ES-I3 (cell line): ENCODE measurements around the gene NUFIP2.

Source experiments
- H3K36me3 ChIP-seq: 2 replicates; pipeline ENCODE4 v1.6.1; 2013; ENCODE audit warnings: mild to moderate bottlenecking, low read length, control low read depth, moderate library complexity; ENCODE audit not compliant: insufficient read depth
- H3K4me1 ChIP-seq: 2 replicates; pipeline ENCODE4 v1.6.1; 2013; ENCODE audit warnings: mild to moderate bottlenecking, control low read depth, low read length; ENCODE audit not compliant: insufficient read depth
- H3K9ac ChIP-seq: 2 replicates; pipeline ENCODE4 v1.6.1; 2013; ENCODE audit warnings: low read depth, mild to moderate bottlenecking, low read length, moderate library complexity
- H3K9me3 ChIP-seq: 2 replicates; pipeline ENCODE4 v1.6.1; 2013; ENCODE audit warnings: mild to moderate bottlenecking, low read length, moderate library complexity; ENCODE audit not compliant: control insufficient read depth, insufficient read depth

The NUFIP2 gene

GRCh38 chr17:29255926-29256522, 37.9 kb downstream of the NUFIP2 start:
- no peaks in the 10 kb centered on the region for H3K9me3 ChIP-seq
- no peak overlapping the region for H3K9ac ChIP-seq
- no peaks in the 10 kb centered on the region for H3K4me1 ChIP-seq
- no peaks in the 10 kb centered on the region for H3K36me3 ChIP-seq

- no peaks in the 10 kb centered on the region for H3K9me3 ChIP-seq
- H3K4me1 ChIP-seq, result no peaks in the 10 kb centered on the region
- H3K36me3 ChIP-seq, result no peaks in the 10 kb centered on the region
- H3K9ac ChIP-seq, result no peak overlapping the region
Measured at GRCh38 chr17:29253037-29253436, 40.9 kb downstream of the NUFIP2 start.

GRCh38 chr17:29252101-29252791, 41.7 kb downstream of the NUFIP2 start:
- Histone ChIP-seq H3K9me3 (no peaks in the 10 kb centered on the region), H3K9ac (no peak overlapping the region), H3K4me1 (no peaks in the 10 kb centered on the region), H3K36me3 (no peaks in the 10 kb centered on the region)

- no peaks in the 10 kb centered on the region for H3K4me1 ChIP-seq
- no peak overlapping the region for H3K9ac ChIP-seq
Measured at GRCh38 chr17:29251184-29251583, 42.8 kb downstream of the NUFIP2 start.

GRCh38 chr17:29250666-29251065, 43.3 kb downstream of the NUFIP2 start:
- H3K9me3 ChIP-seq, result no peaks in the 10 kb centered on the region
- no peaks in the 10 kb centered on the region for H3K4me1 ChIP-seq
- no peaks in the 10 kb centered on the region for H3K36me3 ChIP-seq
- H3K9ac ChIP-seq, result no peak overlapping the region

More at GRCh38 chr17:29251184-29251583, 42.8 kb downstream of the NUFIP2 start:
- Histone ChIP-seq H3K36me3 (no peaks in the 10 kb centered on the region), H3K9me3 (no peaks in the 10 kb centered on the region)

GRCh38 chr17:29248845-29249244, 45.1 kb downstream of the NUFIP2 start:
- no peaks in the 10 kb centered on the region; the same call in 1 of the 2 replicates for H3K4me1 ChIP-seq
- no peaks in the 10 kb centered on the region for H3K36me3 ChIP-seq
- H3K9ac ChIP-seq, result no peak overlapping the region
- H3K9me3 ChIP-seq, result no peaks in the 10 kb centered on the region

- Histone ChIP-seq H3K4me1 (no peaks in the 10 kb centered on the region; the same call in 1 of the 2 replicates), H3K9ac (no peak overlapping the region), H3K36me3 (no peaks in the 10 kb centered on the region), H3K9me3 (no peaks in the 10 kb centered on the region)
Measured at GRCh38 chr17:29247219-29247618, 46.7 kb downstream of the NUFIP2 start.

- Histone ChIP-seq H3K4me1 (peaks cover 5% of the 10 kb centered on the region), H3K36me3 (no peaks in the 10 kb centered on the region), H3K9ac (no peak within 1 kb of the TSS), H3K9me3 (no peaks in the 10 kb centered on the region)
Measured at GRCh38 chr17:29246628-29247027, 47.3 kb downstream of the NUFIP2 start, which contains the start of gene CRYBA1. Gene CRYBA1, plus strand, starts transcription at chr17:29246859. Its CDS starts 5 bp downstream, at chr17:29246864.

- H3K4me1 ChIP-seq, result peaks cover 16% of the 10 kb centered on the region
- no peaks in the 10 kb centered on the region for H3K9me3 ChIP-seq
- no peaks in the 10 kb centered on the region for H3K36me3 ChIP-seq
- H3K9ac ChIP-seq, result no peak overlapping the region
Measured at GRCh38 chr17:29245401-29245800, 48.5 kb downstream of the NUFIP2 start.

GRCh38 chr17:29243792-29244191, 50.2 kb downstream of the NUFIP2 start:
- Histone ChIP-seq H3K9me3 (no peaks in the 10 kb centered on the region), H3K36me3 (no peaks in the 10 kb centered on the region), H3K9ac (no peak overlapping the region), H3K4me1 (peaks cover 21% of the 10 kb centered on the region)

- H3K9ac ChIP-seq, result no peak overlapping the region
- no peaks in the 10 kb centered on the region for H3K9me3 ChIP-seq
- no peaks in the 10 kb centered on the region for H3K36me3 ChIP-seq
- peaks cover 24% of the 10 kb centered on the region for H3K4me1 ChIP-seq
Measured at GRCh38 chr17:29242790-29243189, 51.2 kb downstream of the NUFIP2 start.

- H3K9me3 ChIP-seq, result no peaks in the 10 kb centered on the region
- H3K36me3 ChIP-seq, result no peaks in the 10 kb centered on the region
- H3K9ac ChIP-seq, result no peak overlapping the region
- H3K4me1 ChIP-seq, result peaks cover 24% of the 10 kb centered on the region
Measured at GRCh38 chr17:29242051-29242450, 51.9 kb downstream of the NUFIP2 start.

- Histone ChIP-seq H3K9me3 (no peaks in the 10 kb centered on the region), H3K9ac (peak overlapping the region; percentile 35), H3K4me1 (peaks cover 24% of the 10 kb centered on the region)
Measured at GRCh38 chr17:29240968-29241963, 52.7 kb downstream of the NUFIP2 start.

GRCh38 chr17:29240477-29240876, 53.5 kb downstream of the NUFIP2 start:
- Histone ChIP-seq H3K36me3 (no peaks in the 10 kb centered on the region), H3K9me3 (no peaks in the 10 kb centered on the region), H3K4me1 (peaks cover 24% of the 10 kb centered on the region), H3K9ac (no peak overlapping the region)

More at GRCh38 chr17:29240968-29241963, 52.7 kb downstream of the NUFIP2 start:
- no peaks in the 10 kb centered on the region for H3K36me3 ChIP-seq
